ENCODE data around the gene TAF10.

DNA sequence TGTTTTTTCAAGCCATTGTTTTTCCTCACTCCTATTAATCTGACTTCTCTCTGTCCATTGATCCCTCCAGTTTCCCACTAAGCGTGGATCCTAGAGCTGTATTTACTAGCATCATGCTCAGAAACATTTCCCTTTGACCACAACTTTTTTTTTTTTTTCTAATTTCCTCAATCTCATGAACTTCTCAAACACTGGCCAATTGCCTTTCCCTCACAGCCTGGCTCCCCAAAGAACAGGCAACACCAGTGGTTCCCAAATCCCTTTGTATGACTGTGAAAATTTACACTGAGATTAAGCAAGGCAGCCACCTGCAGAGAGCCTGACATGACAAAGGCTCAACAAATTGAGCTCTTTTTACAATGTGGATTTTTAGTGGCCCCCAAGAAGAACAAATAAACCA lies 8.6 kb upstream of the TAF10 start:
- TF ChIP-seq, protein P1, sequence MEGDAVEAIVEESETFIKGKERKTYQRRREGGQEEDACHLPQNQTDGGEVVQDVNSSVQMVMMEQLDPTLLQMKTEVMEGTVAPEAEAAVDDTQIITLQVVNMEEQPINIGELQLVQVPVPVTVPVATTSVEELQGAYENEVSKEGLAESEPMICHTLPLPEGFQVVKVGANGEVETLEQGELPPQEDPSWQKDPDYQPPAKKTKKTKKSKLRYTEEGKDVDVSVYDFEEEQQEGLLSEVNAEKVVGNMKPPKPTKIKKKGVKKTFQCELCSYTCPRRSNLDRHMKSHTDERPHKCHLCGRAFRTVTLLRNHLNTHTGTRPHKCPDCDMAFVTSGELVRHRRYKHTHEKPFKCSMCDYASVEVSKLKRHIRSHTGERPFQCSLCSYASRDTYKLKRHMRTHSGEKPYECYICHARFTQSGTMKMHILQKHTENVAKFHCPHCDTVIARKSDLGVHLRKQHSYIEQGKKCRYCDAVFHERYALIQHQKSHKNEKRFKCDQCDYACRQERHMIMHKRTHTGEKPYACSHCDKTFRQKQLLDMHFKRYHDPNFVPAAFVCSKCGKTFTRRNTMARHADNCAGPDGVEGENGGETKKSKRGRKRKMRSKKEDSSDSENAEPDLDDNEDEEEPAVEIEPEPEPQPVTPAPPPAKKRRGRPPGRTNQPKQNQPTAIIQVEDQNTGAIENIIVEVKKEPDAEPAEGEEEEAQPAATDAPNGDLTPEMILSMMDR (IDR thresholded peaks at IDR 0.05), result no peak
- TF ChIP-seq POLR2A (IDR thresholded peaks at IDR 0.05), result no peak
